Measurements from ENCODE around the gene ZNF385B.

DNA sequence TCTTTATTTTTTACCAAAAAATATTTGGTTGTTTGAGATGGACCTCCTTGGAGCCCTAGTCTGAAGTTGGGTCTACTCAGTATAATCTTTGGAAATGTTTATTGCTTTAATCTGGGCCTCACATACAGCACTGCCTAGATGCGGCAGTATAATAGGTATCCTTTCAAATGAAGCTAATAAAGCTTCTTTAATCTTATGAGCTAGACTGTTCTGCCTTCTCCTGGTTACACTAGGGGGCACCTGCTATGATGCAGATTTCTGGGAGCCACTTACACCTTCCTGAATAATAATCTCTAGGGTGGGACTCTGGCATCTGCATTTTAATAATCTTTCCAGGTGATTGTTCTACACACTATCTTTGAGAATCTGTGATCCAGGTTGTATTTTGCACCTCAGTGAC, 427.1 kb downstream of the ZNF385B start:
- TF ChIP-seq ZKSCAN1 (IDR thresholded peaks at IDR 0.05; ENCODE audit: low read depth, low read length): no peak
- TF ChIP-seq GABPA (tag; conservative IDR thresholded peaks at IDR 0.05; ENCODE audit: low read depth): no peak
- TF ChIP-seq TCFL5 (CRISPR knock-in tag; conservative IDR thresholded peaks at IDR 0.05): no peak
- TF ChIP-seq ZHX1 (conservative IDR thresholded peaks at IDR 0.05; ENCODE audit: low read length): no peak
- TF ChIP-seq TAF1 (IDR thresholded peaks at IDR 0.05; ENCODE audit: control insufficient read depth, extremely low read depth, insufficient read depth, low read length, severe bottlenecking): no peak
- TF ChIP-seq EP300 (IDR thresholded peaks at IDR 0.05; ENCODE audit: low read length): no peak
- TF ChIP-seq, protein P1, sequence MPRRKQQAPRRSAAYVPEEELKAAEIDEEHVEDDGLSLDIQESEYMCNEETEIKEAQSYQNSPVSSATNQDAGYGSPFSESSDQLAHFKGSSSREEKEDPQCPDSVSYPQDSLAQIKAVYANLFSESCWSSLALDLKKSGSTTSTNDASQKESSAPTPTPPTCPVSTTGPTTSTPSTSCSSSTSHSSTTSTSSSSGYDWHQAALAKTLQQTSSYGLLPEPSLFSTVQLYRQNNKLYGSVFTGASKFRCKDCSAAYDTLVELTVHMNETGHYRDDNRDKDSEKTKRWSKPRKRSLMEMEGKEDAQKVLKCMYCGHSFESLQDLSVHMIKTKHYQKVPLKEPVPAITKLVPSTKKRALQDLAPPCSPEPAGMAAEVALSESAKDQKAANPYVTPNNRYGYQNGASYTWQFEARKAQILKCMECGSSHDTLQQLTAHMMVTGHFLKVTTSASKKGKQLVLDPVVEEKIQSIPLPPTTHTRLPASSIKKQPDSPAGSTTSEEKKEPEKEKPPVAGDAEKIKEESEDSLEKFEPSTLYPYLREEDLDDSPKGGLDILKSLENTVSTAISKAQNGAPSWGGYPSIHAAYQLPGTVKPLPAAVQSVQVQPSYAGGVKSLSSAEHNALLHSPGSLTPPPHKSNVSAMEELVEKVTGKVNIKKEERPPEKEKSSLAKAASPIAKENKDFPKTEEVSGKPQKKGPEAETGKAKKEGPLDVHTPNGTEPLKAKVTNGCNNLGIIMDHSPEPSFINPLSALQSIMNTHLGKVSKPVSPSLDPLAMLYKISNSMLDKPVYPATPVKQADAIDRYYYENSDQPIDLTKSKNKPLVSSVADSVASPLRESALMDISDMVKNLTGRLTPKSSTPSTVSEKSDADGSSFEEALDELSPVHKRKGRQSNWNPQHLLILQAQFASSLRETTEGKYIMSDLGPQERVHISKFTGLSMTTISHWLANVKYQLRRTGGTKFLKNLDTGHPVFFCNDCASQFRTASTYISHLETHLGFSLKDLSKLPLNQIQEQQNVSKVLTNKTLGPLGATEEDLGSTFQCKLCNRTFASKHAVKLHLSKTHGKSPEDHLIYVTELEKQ (CRISPR knock-in tag; IDR thresholded peaks at IDR 0.05): no peak
- no peak for TF ChIP-seq MAZ (CRISPR knock-in tag; conservative IDR thresholded peaks at IDR 0.05 in 1 of 2, IDR thresholded peaks at IDR 0.05 in 1 of 2)
- no peak for TF ChIP-seq KHSRP (IDR thresholded peaks at IDR 0.05)
- no peak for TF ChIP-seq NBN (IDR thresholded peaks at IDR 0.05; ENCODE audit: low read depth)
- TF ChIP-seq CTCF (IDR thresholded peaks at IDR 0.05 in 2 of 3, conservative IDR thresholded peaks at IDR 0.05 in 1 of 3; ENCODE audit: insufficient read depth in 2 of 3, low read depth in 1 of 3, low read length in 3 of 3): no peak
- TF ChIP-seq MAFK (IDR thresholded peaks at IDR 0.05; ENCODE audit: low read length): no peak
- TF ChIP-seq SMAD4 (CRISPR knock-in tag; conservative IDR thresholded peaks at IDR 0.05): no peak
- no peak for TF ChIP-seq POLR2AphosphoS5 (IDR thresholded peaks at IDR 0.05; ENCODE audit: control insufficient read depth, insufficient read depth, low read depth, low read length)
